Epithelial cell of esophagus (primary cell): ENCODE data around the gene UBR7.
"Not testable (repeated sequence)": the region's sequence is repeated elsewhere in the genome, so short reads cannot be mapped to it uniquely, and the experiment has no call there.

Experiments used
- DNase-seq: peaks from one replicate; pipeline ENCODE4 v3.0.0; 2010; ENCODE audit warnings: low read depth
- H3K4me3 ChIP-seq: 2 replicates; pipeline ENCODE4 v1.5.1; 2011; ENCODE audit warnings: mild to moderate bottlenecking, low read length, control low read depth
- TF ChIP-seq, protein P1 (sequence below): IDR thresholded peaks from 2 replicates; pipeline ENCODE4 v1.5.1; 2011; ENCODE audit warnings: low read depth, mild to moderate bottlenecking, low read length, control low read depth, inconsistent platforms; ENCODE audit not compliant: insufficient read depth; ENCODE audit errors: missing control alignments

UBR7 gene

DNA sequence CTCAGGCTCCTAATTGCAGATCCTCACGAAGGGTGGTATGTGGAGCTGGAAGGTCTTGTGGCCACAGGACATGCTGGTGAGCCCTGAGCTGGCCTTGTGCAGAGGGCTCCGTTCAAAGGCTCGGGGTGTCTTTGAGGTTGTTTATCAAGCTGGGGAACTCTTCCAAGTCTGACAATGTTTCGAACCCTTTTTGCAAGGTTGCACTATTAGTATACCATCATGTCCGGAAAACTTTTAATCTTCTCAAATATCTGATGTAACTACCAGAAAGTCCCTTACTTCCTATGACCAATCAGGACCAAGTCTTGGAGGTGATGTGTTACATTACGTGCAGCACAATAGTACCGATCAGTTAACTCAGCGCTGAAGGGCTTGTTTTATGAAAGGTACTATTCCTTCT, 21.5 kb downstream of the UBR7 start:
- no peak overlapping the region for H3K4me3 ChIP-seq
- TF ChIP-seq, protein P1, sequence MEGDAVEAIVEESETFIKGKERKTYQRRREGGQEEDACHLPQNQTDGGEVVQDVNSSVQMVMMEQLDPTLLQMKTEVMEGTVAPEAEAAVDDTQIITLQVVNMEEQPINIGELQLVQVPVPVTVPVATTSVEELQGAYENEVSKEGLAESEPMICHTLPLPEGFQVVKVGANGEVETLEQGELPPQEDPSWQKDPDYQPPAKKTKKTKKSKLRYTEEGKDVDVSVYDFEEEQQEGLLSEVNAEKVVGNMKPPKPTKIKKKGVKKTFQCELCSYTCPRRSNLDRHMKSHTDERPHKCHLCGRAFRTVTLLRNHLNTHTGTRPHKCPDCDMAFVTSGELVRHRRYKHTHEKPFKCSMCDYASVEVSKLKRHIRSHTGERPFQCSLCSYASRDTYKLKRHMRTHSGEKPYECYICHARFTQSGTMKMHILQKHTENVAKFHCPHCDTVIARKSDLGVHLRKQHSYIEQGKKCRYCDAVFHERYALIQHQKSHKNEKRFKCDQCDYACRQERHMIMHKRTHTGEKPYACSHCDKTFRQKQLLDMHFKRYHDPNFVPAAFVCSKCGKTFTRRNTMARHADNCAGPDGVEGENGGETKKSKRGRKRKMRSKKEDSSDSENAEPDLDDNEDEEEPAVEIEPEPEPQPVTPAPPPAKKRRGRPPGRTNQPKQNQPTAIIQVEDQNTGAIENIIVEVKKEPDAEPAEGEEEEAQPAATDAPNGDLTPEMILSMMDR: no peak
- DNase-seq: no peak

DNA sequence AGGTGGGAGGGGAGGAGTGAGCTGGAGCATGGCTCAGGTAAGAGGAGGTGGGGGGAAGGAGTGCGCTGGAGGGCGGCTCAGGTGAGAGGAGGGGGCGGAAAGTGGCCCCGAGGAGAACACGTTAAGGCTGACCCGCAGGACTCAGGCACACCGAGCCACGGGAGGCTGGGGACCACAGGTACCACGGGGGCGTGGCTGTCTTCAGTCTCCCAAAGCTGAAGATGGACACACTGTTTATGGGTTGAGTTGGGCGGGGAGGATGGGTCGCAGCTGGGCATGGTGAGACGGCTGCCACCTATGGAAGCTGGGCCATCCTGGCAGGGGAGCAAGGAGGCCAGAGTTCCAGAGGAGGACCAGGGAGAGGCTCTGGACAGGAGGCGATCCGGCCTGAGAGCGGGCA, 23.5 kb downstream of the UBR7 start:
- TF ChIP-seq, protein P1: no peak
- H3K4me3 ChIP-seq: no peak overlapping the region
- DNase-seq: no peak

DNA sequence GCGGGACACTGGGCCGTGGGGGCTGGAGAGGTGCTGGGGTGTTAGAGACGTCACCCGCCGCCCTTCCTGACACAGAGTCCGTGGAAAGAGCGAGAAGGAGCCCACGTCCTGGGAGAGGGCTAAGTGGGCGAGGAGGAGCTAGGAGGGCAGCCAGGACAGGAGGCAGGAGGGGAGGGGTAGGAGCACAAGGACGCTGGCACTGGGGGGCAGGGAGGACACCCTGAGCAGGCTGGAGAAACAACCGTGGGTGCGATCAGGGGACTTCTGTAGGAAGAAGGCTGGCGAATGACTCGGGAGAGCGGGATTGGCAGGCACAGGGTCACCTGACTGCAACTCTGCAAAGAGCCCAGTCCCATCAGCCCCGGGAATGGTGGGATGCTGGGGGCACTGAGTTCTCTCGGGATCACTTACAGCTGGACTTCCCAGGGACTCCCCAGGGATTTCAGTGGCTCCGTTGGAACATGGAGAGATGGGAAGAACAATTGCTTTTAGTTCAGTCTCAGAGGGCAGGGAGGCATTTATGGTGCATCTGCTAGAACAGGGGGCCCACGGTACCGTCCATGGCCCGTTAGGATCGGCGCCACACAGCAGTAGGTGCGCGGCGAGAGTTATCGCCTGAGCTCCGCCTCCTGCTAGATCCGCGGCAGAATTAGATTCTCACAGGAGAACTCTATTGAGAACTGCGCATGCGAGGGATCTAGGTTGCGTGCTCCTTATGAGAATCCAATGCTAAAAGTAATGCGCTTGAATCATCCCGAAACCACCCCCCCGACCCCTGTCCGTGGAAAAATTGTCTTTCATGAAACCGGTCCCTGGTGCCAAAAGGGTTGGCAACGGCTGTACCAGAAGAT, 24.3 kb downstream of the UBR7 start:
- TF ChIP-seq, protein P1: no peak
- peak; percentile 50 for DNase-seq
- H3K4me3 ChIP-seq: peak overlapping the region; percentile 53

DNA sequence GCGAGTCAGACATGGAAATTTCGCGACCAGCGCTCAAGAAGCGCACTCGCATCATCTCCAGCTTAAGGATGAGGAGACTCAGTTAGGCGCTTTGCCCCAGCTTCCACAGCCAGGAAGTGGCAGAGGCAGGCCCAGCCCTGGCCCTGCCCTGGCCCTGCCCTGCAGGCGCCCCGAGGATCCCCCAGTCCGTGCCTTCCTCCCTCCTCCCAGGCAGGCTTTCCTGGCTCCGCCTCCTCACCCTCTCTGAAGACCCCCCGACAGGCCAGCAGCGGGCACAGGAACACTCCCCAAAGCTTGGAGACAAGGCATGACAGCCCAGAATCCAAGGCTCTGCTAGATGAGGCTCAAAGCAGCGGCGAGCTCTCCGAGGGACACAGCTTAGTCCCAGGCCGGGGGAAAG, 25.1 kb downstream of the UBR7 start:
- no peak overlapping the region for H3K4me3 ChIP-seq
- TF ChIP-seq, protein P1: no peak
- DNase-seq: no peak

DNA sequence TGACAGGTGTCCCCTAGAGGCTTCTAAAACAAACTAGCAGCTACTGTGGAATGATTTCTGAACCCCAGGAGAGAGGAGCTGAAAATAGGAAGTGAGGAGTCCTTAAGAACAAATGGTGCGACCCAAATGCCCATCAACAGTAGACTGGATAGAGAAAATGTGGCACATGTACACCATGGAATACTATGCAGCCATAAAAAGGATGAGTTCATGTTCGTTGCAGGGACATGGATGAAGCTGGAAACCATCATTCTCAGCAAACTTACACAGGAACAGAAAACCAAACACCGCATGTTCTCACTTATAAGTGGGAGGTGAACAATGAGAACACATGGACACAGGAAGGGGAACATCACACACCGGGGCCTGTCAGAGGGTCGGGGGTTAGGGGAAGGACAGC, 26.0 kb downstream of the UBR7 start:
- DNase-seq: not testable (repeated sequence)

DNA sequence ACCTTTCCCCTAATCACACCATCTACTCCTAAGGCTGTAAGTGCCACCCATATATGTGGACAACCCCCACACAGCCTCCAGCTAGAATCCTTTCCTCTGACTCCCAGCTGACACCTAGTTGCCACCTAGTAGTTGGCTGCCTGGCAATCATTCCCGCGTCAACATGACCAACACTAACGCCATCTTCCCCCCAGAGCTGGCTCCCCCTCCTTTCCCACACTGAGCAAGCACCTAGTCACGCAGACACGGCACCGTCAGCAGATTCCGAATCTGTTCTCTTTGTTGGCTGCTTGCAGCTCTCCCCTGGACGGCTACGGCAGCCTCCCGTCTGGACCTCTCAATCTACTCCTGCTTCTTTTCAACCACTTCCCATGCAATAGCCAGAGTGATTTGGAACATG, 27.7 kb downstream of the UBR7 start:
- H3K4me3 ChIP-seq: no peak overlapping the region
- DNase-seq: peak; percentile 96
- TF ChIP-seq, protein P1: no peak

More for the DNA sequence above, 26.0 kb downstream of the UBR7 start:
- not testable (repeated sequence) for H3K4me3 ChIP-seq

DNA sequence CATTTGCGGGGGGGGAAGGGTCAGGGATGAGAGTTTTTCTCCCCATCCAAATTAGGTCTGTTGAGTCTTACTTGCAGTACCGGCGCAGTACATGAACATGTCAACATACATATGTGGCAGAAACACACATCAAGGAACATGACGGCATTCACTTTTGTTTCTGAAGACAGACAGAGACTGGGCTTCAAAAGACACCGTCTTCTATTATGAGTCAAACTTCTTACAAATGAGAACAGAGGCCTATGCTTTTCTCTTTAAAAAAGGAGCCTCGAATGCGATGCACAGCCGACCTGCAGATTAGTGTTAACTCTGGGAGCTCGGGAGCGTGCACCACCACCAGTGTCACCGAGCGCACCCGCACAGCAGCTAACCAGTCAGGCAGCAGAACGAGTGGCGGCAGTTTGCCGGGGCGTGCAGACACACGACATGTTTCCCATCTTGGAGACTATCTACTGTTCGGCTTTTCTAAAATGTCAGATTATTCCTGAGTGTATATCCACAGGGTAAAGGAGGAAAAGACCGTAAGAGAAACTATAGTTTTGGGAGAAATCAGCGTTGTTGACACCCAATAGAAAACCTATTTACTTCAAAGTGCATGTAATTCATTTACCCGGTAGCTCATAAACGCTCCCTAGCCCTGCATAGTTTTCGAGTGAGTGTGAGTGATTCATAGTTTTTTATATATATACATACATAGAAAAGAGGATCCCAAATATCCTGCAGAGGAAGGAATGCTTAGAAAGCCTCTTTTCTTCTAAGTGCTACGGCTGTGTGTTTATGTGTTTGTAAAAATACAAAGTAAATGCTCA, 33.0 kb downstream of the UBR7 start:
- no peak overlapping the region for H3K4me3 ChIP-seq
- TF ChIP-seq, protein P1: no peak
- peak; percentile 83 for DNase-seq
